Measurements from ENCODE around the gene CACNA2D4. TPM values are rescaled to one million over a fixed set of nuclear protein-coding genes. Genes with fewer than 3 reads are reported as not detected.

The CACNA2D4 gene
- total RNA-seq, 1 donor from 2014 or later: 0.30 TPM

DNA sequence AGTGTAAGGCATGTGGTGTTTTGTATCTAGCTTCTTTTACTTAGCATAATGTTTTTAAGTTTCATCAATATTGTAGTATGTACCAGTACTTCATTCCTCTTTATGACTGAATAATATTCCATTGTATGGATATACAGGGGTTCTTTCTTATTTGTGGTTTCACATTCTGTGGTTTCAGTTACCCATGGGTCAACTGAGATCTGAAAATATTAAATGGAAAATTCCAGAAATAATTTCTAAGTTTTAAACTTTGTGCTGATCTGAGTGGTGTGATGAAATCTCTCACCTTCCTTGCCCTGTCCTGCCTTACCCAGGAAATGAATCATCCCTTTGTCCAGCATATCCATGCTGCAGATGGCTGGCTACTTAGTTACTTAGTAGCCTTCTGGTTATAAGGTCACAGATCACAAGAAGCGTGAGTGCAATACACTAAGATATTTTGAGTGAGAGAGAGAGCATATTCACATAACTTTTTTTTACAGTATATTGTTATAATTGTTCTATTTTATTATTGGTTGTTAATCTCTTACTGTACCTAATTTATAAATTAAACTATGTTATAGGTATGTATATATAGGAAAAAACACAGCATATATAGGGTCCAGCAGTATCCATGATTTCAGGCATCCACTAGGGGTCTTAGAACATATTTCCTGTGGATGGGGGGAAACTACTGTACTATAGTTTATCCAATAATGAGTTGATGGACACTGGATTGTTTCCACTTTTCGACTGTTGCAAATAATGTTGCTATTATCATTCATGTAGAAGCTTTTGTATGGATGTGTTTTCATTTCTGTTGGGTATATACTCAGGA is 157.7 kb downstream of the CACNA2D4 start:
- DNase-seq (ENCODE audit: low spot score): no peak
- TF ChIP-seq, protein P1, sequence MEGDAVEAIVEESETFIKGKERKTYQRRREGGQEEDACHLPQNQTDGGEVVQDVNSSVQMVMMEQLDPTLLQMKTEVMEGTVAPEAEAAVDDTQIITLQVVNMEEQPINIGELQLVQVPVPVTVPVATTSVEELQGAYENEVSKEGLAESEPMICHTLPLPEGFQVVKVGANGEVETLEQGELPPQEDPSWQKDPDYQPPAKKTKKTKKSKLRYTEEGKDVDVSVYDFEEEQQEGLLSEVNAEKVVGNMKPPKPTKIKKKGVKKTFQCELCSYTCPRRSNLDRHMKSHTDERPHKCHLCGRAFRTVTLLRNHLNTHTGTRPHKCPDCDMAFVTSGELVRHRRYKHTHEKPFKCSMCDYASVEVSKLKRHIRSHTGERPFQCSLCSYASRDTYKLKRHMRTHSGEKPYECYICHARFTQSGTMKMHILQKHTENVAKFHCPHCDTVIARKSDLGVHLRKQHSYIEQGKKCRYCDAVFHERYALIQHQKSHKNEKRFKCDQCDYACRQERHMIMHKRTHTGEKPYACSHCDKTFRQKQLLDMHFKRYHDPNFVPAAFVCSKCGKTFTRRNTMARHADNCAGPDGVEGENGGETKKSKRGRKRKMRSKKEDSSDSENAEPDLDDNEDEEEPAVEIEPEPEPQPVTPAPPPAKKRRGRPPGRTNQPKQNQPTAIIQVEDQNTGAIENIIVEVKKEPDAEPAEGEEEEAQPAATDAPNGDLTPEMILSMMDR (IDR thresholded peaks at IDR 0.05): no peak
- Mint-ChIP-seq H3K36me3 (ENCODE audit: low read depth) (peaks cover 14% of the 10 kb centered on the region), H3K9me3 (ENCODE audit: low read depth) (peaks cover 5% of the 10 kb centered on the region), H3K4me3 (ENCODE audit: unreplicated experiment) (no peak overlapping the region), H3K4me1 (ENCODE audit: low read depth) (peaks cover 37% of the 10 kb centered on the region), H3K27me3 (ENCODE audit: low read depth) (no peaks in the 10 kb centered on the region), H3K27ac (ENCODE audit: unreplicated experiment) (no peak overlapping the region)

DNA sequence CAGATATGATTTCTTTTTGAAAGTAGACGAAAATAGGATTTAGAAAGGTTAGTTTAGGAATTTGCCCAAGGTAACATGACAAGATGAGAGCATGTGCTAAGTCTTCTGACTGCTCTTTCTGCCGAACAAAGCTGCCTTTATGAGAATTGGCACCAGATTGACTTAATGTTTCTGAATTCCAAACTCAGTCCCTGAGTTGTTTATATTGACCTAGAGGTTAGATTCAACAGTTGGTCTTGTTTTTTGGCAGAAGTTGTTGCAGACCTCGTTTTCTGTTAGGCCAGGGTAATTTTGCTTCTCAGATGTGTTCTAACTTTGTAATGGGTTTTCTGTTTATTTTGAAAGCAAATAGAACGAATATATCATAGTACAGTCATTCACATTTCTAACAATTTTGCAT is 159.6 kb downstream of the CACNA2D4 start:
- H3K27ac Mint-ChIP-seq (ENCODE audit: unreplicated experiment): peak overlapping the region; percentile 32

DNA sequence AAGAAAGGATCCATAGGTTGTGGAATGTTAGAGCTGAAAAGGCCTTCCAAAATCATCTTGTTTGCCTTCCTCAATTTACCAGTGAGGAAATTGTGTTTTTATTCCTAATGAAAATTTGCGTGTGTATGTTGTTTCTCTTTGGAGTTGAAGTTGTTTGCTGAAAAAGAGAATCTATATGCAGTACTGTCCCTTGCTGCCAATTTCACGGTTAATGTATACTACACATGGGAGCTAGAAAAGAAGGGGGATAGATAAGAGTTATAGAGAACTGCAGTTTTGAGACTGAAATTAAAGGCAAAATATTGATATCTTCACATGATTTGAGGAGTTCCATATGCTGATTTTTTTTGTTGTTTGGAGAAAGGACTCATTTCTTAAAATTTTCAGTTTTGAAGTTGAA is 160.1 kb downstream of the CACNA2D4 start:
- Mint-ChIP-seq H3K9me3 (ENCODE audit: low read depth) (peaks cover 5% of the 10 kb centered on the region), H3K27me3 (ENCODE audit: low read depth) (no peaks in the 10 kb centered on the region), H3K27ac (ENCODE audit: unreplicated experiment) (peak overlapping the region; percentile 8), H3K4me3 (ENCODE audit: unreplicated experiment) (no peak overlapping the region), H3K4me1 (ENCODE audit: low read depth) (peaks cover 33% of the 10 kb centered on the region), H3K36me3 (ENCODE audit: low read depth) (peaks cover 20% of the 10 kb centered on the region)
- TF ChIP-seq, protein P1 (IDR thresholded peaks at IDR 0.05): no peak
- DNase-seq (ENCODE audit: low spot score): no peak

More for the DNA sequence above, 159.6 kb downstream of the CACNA2D4 start:
- H3K4me3 Mint-ChIP-seq (ENCODE audit: unreplicated experiment): no peak overlapping the region
- DNase-seq (ENCODE audit: low spot score): no peak
- TF ChIP-seq, protein P1 (IDR thresholded peaks at IDR 0.05): no peak
- no peaks in the 10 kb centered on the region for H3K27me3 Mint-ChIP-seq (ENCODE audit: low read depth)
- peaks cover 5% of the 10 kb centered on the region for H3K9me3 Mint-ChIP-seq (ENCODE audit: low read depth)
- H3K36me3 Mint-ChIP-seq (ENCODE audit: low read depth): peaks cover 20% of the 10 kb centered on the region
- H3K4me1 Mint-ChIP-seq (ENCODE audit: low read depth): peaks cover 33% of the 10 kb centered on the region

DNA sequence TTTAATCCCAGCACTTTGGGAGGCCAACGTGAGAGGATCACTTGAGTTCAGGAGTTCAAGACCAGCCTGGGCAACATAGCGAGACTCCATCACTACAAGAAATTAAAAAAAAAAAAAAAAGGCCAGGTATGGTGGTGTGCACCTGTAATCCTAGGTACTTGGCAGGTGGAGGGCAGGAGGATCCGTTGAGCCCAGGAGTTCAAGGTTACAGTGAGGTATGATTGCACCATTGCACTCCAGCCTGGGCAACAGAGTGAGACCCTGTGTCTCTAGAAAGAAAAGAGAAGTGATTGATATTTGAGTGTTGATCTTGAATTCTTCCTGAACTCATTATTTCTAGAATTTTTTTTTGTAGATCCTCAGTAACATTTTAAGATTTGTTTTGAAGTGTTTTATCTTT is 168.2 kb downstream of the CACNA2D4 start:
- DNase-seq (ENCODE audit: low spot score): no peak
- Mint-ChIP-seq H3K27me3 (ENCODE audit: low read depth) (no peaks in the 10 kb centered on the region), H3K9me3 (ENCODE audit: low read depth) (peaks cover 9% of the 10 kb centered on the region), H3K27ac (ENCODE audit: unreplicated experiment) (no peak overlapping the region), H3K36me3 (ENCODE audit: low read depth) (peaks cover 19% of the 10 kb centered on the region), H3K4me1 (ENCODE audit: low read depth) (peaks cover 8% of the 10 kb centered on the region), H3K4me3 (ENCODE audit: unreplicated experiment) (no peak overlapping the region)
- TF ChIP-seq, protein P1 (IDR thresholded peaks at IDR 0.05): no peak

DNA sequence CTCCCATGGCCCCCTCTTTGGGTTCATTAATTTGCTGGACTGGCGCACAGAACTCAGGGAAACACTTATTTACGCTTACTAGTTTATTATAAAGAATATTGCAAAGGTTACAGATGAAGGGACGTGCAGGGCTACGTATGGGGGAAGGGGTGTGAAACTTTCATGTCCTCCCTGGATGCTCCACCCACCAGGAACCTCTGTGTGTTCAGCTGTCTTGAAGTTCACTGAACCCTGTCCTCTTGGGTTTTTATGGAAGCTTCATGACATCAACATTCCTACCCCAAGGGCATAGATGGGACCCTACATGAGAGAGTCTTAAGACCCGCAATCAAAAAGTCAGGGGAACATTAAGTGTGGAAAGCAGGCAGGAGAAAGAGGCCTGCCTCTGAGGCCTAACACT is 169.4 kb downstream of the CACNA2D4 start:
- no peak overlapping the region for H3K4me3 Mint-ChIP-seq (ENCODE audit: unreplicated experiment)
- peaks cover 15% of the 10 kb centered on the region for H3K36me3 Mint-ChIP-seq (ENCODE audit: low read depth)
- no peaks in the 10 kb centered on the region for H3K27me3 Mint-ChIP-seq (ENCODE audit: low read depth)
- H3K9me3 Mint-ChIP-seq (ENCODE audit: low read depth): peaks cover 9% of the 10 kb centered on the region
- no peak for DNase-seq (ENCODE audit: low spot score)
- peaks cover 11% of the 10 kb centered on the region for H3K4me1 Mint-ChIP-seq (ENCODE audit: low read depth)
- TF ChIP-seq, protein P1 (IDR thresholded peaks at IDR 0.05): no peak
- no peak overlapping the region for H3K27ac Mint-ChIP-seq (ENCODE audit: unreplicated experiment)
